ENCODE data around the gene MBD3. TPM values are rescaled to one million over a fixed set of nuclear protein-coding genes. Genes with fewer than 3 reads are reported as not detected.

Gene MBD3
- total and polyA plus RNA-seq, 2 experiments from 2014 or later, result 24.5 to 153 TPM

DNA sequence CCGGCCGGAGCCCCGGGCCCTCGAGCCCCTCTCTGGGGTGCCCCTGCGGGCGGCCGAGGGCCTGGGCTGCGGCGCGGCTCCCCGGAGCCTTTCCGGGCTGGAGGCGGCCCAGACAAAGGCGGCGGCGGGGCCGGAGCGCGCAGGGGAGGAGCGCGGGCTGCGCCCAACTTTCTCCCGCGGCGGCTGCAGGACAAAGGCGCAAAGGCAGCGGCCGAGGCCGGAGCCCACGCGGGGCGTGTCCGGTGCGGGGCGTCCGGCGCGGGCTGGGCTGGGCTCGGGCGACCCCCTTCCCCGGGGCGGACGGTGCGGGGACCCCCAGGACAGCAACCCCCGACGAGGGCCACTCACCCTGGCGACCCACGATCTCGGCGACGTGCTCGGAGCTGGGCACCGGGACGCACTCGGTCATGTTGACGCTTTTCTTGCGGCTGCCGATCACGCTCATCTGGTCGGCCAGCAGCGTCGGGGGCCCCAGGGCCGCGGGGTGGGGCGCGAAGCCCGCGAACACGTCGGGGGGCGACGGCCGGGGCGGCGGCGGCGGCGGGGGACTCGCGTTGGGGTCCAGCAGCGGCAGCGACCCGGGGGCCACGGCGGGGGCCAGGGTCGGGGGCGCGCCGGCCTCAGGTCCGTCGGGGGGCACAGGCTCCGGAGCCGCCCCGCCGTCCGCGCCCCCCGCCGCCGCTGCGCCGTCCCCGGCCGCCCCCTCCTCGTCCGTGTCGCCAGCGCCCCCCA is 25.4 kb downstream of the MBD3 start:
- Histone ChIP-seq H3K9me2 (ENCODE audit: insufficient read depth) (no peaks in the 10 kb centered on the region), H3K79me2 (ENCODE audit: insufficient read depth) (peaks cover 40% of the 10 kb centered on the region), H3K9me3 (ENCODE audit: low read depth) (no peaks in the 10 kb centered on the region), H4K20me1 (ENCODE audit: insufficient read depth) (no peaks in the 10 kb centered on the region), H3K36me3 (ENCODE audit: low read depth) (no peaks in the 10 kb centered on the region), H3K9ac (peak overlapping the region; percentile 84), H3K27me3 (replicated peaks; ENCODE audit: insufficient read depth) (no peaks in the 10 kb centered on the region), H3K4me3 (peak overlapping the region; percentile 82), H3F3A (ENCODE audit: insufficient read depth) (no peaks in the 10 kb centered on the region; the same call in 1 of the 2 replicates), H3K4me2 (ENCODE audit: unreplicated experiment) (peak overlapping the region; percentile 75), H2AFZ (peak overlapping the region; percentile 74), H3K27ac (peak overlapping the region; percentile 74), H3K4me1 (ENCODE audit: insufficient read depth) (no peaks in the 10 kb centered on the region)
- in situ Hi-C loops (cut with MboI), result no loop called here
- WGBS, 2 experiments (ENCODE audit: low coverage in 1 of 2, low lambda C conversion rate in 2 of 2, missing lambda C conversion rate in 2 of 2), result 1% methylated on average over 28 to 31 of the region's 108 CpGs
- TF ChIP-seq EZH2phosphoT487 (IDR thresholded peaks at IDR 0.05; ENCODE audit: insufficient read depth, low read depth) (no peak), EZH2 (IDR thresholded peaks at IDR 0.05; ENCODE audit: insufficient read depth, poor library complexity, severe bottlenecking) (no peak)
- DNase-seq, result peak; percentile 81

DNA sequence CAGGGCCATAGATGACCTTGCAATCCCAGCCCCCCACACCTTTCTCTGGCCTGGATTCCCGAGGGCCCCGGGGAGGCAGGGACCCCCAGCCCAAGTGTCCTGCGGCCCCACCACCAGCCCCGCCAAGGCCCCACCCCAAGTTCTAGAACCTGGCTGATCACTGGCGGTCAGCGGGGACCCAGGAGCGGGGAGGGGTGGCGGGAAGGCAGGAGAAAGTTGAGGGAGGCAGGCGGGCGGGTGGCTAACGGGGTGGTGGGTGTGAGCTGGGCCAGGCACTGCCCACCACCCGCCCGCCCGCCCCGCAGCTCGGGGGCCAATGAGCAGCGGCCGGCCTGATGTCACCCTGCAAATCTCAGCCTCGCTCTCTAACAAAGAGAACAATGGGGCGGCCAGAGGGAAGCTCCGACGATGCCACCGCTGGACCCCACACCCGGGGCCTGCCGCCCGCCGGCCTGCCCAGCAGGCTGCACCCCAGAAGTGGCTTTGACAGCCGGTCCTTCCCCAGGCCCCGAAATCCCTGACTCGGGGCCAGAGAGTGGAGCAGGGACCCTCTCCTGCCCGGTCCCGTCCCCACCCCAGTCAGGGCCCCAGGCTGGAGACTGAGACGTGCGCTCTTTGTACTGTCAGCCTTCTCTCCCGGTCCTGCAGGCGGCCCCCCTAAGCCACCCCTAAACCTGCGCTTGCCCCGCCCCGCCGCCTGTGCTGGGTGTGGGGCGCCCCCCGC is 26.1 kb downstream of the MBD3 start:
- H3K27ac ChIP-seq, result peak overlapping the region; percentile 74
- H3K4me2 ChIP-seq (ENCODE audit: unreplicated experiment), result peak overlapping the region; percentile 78
- no peaks in the 10 kb centered on the region; the same call in 1 of the 2 replicates for H3F3A ChIP-seq (ENCODE audit: insufficient read depth)
- H3K4me1 ChIP-seq (ENCODE audit: insufficient read depth), result no peaks in the 10 kb centered on the region
- WGBS, 2 experiments (ENCODE audit: low coverage in 1 of 2, low lambda C conversion rate in 2 of 2, missing lambda C conversion rate in 2 of 2), result 1% methylated on average over 22 to 38 of the region's 42 CpGs
- H3K79me2 ChIP-seq (ENCODE audit: insufficient read depth), result peaks cover 46% of the 10 kb centered on the region
- peak overlapping the region; percentile 74 for H2AFZ ChIP-seq
- H3K9me2 ChIP-seq (ENCODE audit: insufficient read depth), result no peaks in the 10 kb centered on the region
- no peaks in the 10 kb centered on the region for H3K9me3 ChIP-seq (ENCODE audit: low read depth)
- DNase-seq, result peak; percentile 90
- TF ChIP-seq EZH2 (IDR thresholded peaks at IDR 0.05; ENCODE audit: insufficient read depth, poor library complexity, severe bottlenecking) (no peak), EZH2phosphoT487 (IDR thresholded peaks at IDR 0.05; ENCODE audit: insufficient read depth, low read depth) (no peak)
- in situ Hi-C loops (cut with MboI), result no loop called here
- no peaks in the 10 kb centered on the region for H3K27me3 ChIP-seq (replicated peaks; ENCODE audit: insufficient read depth)
- H3K9ac ChIP-seq, result peak overlapping the region; percentile 84
- peak overlapping the region; percentile 82 for H3K4me3 ChIP-seq
- no peaks in the 10 kb centered on the region for H4K20me1 ChIP-seq (ENCODE audit: insufficient read depth)
- H3K36me3 ChIP-seq (ENCODE audit: low read depth), result no peaks in the 10 kb centered on the region

DNA sequence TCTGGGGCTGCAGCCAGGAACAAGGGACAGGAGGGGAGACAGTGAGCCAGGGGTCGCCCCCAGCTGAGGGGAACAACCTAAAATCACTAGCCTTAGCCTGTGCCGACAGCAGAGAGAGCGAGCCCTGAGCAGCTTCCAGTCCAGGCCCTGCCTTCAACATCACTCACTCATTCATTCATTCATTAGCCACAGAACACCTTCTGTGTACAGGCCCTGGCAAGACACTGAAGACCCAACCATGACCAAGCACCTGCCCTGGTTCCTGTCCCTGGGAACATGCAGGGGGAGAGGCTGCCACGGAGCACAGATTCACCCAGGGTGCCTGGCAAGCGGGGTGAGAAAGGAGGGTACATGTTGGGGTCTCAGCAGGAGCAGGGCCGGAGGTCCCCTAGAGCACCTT is 29.4 kb downstream of the MBD3 start:
- no peaks in the 10 kb centered on the region for H3K4me1 ChIP-seq (ENCODE audit: insufficient read depth)
- DNase-seq, result no peak
- H3K9me2 ChIP-seq (ENCODE audit: insufficient read depth), result no peaks in the 10 kb centered on the region
- no peak overlapping the region for H2AFZ ChIP-seq
- no peaks in the 10 kb centered on the region for H3K27me3 ChIP-seq (replicated peaks; ENCODE audit: insufficient read depth)
- in situ Hi-C loops (cut with MboI), result no loop called here
- 89 to 93% methylated on average over 6 of the region's 6 CpGs for WGBS, 2 experiments (ENCODE audit: low coverage in 1 of 2, low lambda C conversion rate in 2 of 2, missing lambda C conversion rate in 2 of 2)
- H3K9ac ChIP-seq, result no peak overlapping the region
- H3K36me3 ChIP-seq (ENCODE audit: low read depth), result no peaks in the 10 kb centered on the region
- no peak overlapping the region for H3K27ac ChIP-seq
- no peak for TF ChIP-seq EZH2phosphoT487 (IDR thresholded peaks at IDR 0.05; ENCODE audit: insufficient read depth, low read depth)
- H3K4me2 ChIP-seq (ENCODE audit: unreplicated experiment), result no peak overlapping the region
- H3K79me2 ChIP-seq (ENCODE audit: insufficient read depth), result peaks cover 69% of the 10 kb centered on the region
- no peaks in the 10 kb centered on the region; the same call in 1 of the 2 replicates for H3F3A ChIP-seq (ENCODE audit: insufficient read depth)
- no peaks in the 10 kb centered on the region for H3K9me3 ChIP-seq (ENCODE audit: low read depth)
- H3K4me3 ChIP-seq, result no peak overlapping the region
- H4K20me1 ChIP-seq (ENCODE audit: insufficient read depth), result no peaks in the 10 kb centered on the region

DNA sequence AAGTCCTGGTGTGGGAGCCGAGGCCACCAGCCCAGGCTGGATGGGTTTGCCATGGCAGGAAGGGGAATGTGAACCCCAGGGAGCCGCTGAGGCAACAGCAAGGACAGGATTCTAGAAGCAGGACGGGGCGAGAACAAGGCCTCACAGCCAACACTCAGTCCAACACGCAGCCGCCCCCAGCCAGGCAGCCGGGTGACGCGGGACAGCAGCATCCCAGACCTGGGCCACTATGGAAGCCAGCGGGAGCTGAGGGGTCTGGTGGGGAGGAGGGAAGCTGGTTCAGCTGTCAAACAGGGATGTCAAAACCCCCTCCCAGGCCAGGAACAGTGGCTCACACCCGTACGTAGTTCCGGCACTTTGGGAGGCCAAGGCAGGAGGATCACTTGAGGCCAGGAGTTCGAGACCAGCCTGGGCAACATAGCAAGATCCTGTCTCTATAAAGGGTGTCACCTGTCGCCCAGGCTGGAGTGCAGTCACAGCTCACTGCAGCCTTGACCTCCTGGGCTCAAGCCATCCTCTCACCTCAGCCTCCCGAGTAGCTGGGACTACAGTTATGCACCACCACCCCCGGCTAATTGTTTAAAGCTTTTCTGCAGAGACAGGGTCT is 31.3 kb downstream of the MBD3 start:
- H3K79me2 ChIP-seq (ENCODE audit: insufficient read depth), result peaks cover 74% of the 10 kb centered on the region
- no peak overlapping the region for H2AFZ ChIP-seq
- no peaks in the 10 kb centered on the region for H4K20me1 ChIP-seq (ENCODE audit: insufficient read depth)
- DNase-seq, result no peak
- H3F3A ChIP-seq (ENCODE audit: insufficient read depth), result no peaks in the 10 kb centered on the region; the same call in 1 of the 2 replicates
- H3K9me3 ChIP-seq (ENCODE audit: low read depth), result no peaks in the 10 kb centered on the region
- H3K27ac ChIP-seq, result no peak overlapping the region
- H3K9ac ChIP-seq, result no peak overlapping the region
- no peaks in the 10 kb centered on the region for H3K9me2 ChIP-seq (ENCODE audit: insufficient read depth)
- 90 to 92% methylated on average over 17 of the region's 17 CpGs for WGBS, 2 experiments (ENCODE audit: low coverage in 1 of 2, low lambda C conversion rate in 2 of 2, missing lambda C conversion rate in 2 of 2)
- TF ChIP-seq EZH2 (IDR thresholded peaks at IDR 0.05; ENCODE audit: insufficient read depth, poor library complexity, severe bottlenecking) (no peak), EZH2phosphoT487 (IDR thresholded peaks at IDR 0.05; ENCODE audit: insufficient read depth, low read depth) (no peak)
- no peak overlapping the region for H3K4me2 ChIP-seq (ENCODE audit: unreplicated experiment)
- no peak overlapping the region for H3K4me3 ChIP-seq
- H3K27me3 ChIP-seq (replicated peaks; ENCODE audit: insufficient read depth), result no peaks in the 10 kb centered on the region
- in situ Hi-C loops (cut with MboI), result no loop called here
- H3K36me3 ChIP-seq (ENCODE audit: low read depth), result no peaks in the 10 kb centered on the region
- no peaks in the 10 kb centered on the region for H3K4me1 ChIP-seq (ENCODE audit: insufficient read depth)

Measured in GM23248 (cell line).